ENCODE data around the gene USP48.
"Not testable (repeated sequence)": the region's sequence is repeated elsewhere in the genome, so short reads cannot be mapped to it uniquely, and the experiment has no call there.

Gene USP48

GRCh38 chr1:21693732-21694131 is 89.2 kb downstream of the USP48 start:
- no peak for DNase-seq

- no peak for DNase-seq
Measured at GRCh38 chr1:21691739-21692138, 91.2 kb downstream of the USP48 start.

GRCh38 chr1:21689661-21690372 is 93.1 kb downstream of the USP48 start:
- DNase-seq = no peak

GRCh38 chr1:21687081-21687529 is 95.8 kb downstream of the USP48 start:
- DNase-seq = no peak

- DNase-seq = no peak
Measured at GRCh38 chr1:21685946-21686678, 96.8 kb downstream of the USP48 start.

- DNase-seq = no peak
Measured at GRCh38 chr1:21681426-21681825, 101.5 kb downstream of the USP48 start.

GRCh38 chr1:21680918-21681317 is 102.0 kb downstream of the USP48 start:
- no peak for DNase-seq

- DNase-seq = no peak
Measured at GRCh38 chr1:21680381-21680780, 102.6 kb downstream of the USP48 start.

- no peak for DNase-seq
Measured at GRCh38 chr1:21677168-21677567, 105.8 kb downstream of the USP48 start.

GRCh38 chr1:21674957-21675356 is 108.0 kb downstream of the USP48 start:
- no peak for DNase-seq

GRCh38 chr1:21673853-21674252 is 109.1 kb downstream of the USP48 start:
- not testable (repeated sequence) for DNase-seq

- DNase-seq = no peak
Measured at GRCh38 chr1:21673277-21673780, 109.6 kb downstream of the USP48 start.

GRCh38 chr1:21672478-21673276 is 110.3 kb downstream of the USP48 start:
- no peak for DNase-seq

GRCh38 chr1:21671915-21672314 is 111.0 kb downstream of the USP48 start:
- DNase-seq = no peak

GRCh38 chr1:21670956-21671902 is 111.7 kb downstream of the USP48 start:
- DNase-seq = peak; percentile 24

GRCh38 chr1:21670059-21670881 is 112.7 kb downstream of the USP48 start:
- peak; percentile 25 for DNase-seq

GRCh38 chr1:21669258-21670058 is 113.5 kb downstream of the USP48 start, which contains the start of gene RAP1GAP:
Gene RAP1GAP (minus strand): TSS chr1:21669357. CDS start chr1:21620032, 49,325 bp downstream.
- peak; percentile 38 for DNase-seq

- DNase-seq = peak; percentile 30
Measured at GRCh38 chr1:21668951-21669257, 114.0 kb downstream of the USP48 start.

- peak; percentile 29 for DNase-seq
Measured at GRCh38 chr1:21668232-21668950, 114.6 kb downstream of the USP48 start.
